ENCODE results near the gene TSTD2.
"Not testable (repeated sequence)": the region's sequence is repeated elsewhere in the genome, so short reads cannot be mapped to it uniquely, and the experiment has no call there.

Gene TSTD2

DNA sequence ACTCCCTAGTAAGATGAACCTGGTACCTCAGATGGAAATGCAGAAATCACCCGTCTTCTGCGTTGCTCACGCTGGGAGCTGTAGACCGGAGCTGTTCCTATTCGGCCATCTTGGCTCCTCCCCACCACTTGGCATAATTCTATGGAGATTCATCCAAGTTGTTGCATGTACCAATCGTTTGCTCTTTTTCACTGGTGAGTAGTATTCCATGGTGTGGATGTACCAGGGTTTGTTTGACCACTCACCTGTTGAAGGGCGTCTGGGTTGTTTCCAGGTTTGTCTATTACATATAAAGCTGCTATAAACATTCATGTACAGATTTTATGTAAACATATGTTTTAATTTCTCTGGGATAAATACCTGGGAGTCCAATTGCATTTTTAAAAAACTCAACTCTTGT, 46.3 kb downstream of the TSTD2 start:
- not testable (repeated sequence) for DNase-seq (ENCODE audit: low read depth)

DNA sequence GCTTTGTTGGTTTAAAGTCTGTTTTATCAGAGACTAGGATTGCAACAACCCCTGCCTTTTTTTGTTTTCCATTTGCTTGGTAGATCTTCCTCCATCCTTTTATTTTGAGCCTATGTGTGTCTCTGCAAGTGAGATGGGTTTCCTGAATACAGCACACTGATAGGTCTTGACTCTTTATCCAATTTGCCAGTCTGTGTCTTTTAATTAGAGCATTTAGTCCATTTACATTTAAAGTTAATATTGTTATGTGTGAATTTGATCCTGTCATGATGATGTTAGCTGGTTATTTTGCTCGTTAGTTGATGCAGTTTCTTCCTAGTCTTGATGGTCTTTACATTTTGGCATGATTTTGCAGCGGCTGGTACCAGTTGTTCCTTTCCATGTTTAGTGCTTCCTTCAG, 48.4 kb downstream of the TSTD2 start:
- DNase-seq (ENCODE audit: low read depth), result not testable (repeated sequence)

DNA sequence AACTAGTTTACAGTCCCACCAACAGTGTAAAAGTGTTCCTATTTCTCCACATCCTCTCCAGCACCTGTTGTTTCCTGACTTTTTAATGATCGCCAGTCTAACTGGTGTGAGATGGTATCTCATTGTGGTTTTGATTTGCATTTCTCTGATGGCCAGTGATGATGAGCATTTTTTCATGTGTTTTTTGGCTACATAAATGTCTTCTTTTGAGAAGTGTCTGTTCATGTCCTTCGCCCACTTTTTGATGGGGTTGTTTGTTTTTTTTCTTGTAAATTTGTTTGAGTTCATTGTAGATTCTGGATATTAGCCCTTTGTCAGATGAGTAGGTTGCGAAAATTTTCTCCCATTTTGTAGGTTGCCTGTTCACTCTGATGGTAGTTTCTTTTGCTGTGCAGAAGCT, 51.6 kb downstream of the TSTD2 start:
- DNase-seq (ENCODE audit: low read depth), result not testable (repeated sequence)

DNA sequence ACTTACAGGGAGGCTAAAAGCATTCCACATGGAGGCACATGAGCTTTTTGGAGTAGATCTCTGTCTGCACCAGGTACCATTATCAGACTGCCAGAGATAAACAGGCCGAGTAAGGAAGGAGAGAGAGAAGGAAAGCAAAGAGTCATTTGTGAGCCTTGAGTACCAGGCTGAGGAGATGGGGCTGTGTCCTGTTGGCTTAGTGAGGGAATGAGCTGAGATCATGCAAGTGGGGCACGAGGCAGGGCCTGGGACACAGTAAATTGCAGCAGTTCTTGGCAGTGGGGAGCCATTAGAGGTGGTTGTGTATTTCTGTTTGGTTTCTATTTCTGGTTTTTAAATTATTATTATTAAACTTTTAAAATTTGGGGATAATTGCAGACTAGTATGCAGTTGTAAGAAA, 53.3 kb downstream of the TSTD2 start:
- DNase-seq (ENCODE audit: low read depth), result no peak

DNA sequence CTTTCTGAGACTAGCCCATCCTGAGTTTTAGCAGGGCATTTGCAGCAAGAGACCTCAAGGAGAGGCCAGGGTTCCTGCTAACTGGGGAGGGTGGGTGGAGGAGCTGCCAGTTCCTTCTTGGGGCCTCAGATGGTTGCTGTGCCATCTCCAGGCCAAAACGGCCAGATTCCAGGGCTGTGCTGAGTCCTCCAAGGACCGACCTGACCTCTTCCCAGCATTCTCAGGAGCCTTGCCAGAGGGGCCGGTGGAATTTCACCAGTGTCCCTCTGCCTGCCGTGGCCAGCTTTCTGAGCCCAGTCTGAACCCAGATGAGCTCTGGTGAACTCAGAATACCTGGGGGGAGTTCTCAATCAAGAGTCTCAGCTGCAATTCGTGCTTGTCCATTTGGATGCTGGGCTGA, 54.3 kb downstream of the TSTD2 start:
- no peak for DNase-seq (ENCODE audit: low read depth)

DNA sequence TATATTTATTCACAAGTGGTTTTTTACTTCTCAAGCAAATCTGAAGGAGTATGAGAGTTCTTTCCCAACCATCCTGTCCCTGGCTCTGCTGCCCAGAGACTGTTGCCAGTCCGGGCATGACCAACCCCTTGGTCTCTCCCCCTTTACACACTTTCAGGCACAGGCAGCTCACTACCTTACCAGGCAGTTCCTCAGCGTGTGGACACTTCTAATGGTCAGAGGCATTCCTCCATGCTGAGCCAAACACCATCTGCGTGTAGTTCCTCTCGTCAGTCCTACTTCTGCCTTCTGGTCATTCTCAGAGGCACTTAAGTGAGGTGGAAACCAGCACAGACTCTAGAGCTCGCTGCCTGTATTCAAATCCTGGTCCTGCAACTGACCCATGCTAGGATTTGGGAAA, 56.1 kb downstream of the TSTD2 start:
- no peak for DNase-seq (ENCODE audit: low read depth)

DNA sequence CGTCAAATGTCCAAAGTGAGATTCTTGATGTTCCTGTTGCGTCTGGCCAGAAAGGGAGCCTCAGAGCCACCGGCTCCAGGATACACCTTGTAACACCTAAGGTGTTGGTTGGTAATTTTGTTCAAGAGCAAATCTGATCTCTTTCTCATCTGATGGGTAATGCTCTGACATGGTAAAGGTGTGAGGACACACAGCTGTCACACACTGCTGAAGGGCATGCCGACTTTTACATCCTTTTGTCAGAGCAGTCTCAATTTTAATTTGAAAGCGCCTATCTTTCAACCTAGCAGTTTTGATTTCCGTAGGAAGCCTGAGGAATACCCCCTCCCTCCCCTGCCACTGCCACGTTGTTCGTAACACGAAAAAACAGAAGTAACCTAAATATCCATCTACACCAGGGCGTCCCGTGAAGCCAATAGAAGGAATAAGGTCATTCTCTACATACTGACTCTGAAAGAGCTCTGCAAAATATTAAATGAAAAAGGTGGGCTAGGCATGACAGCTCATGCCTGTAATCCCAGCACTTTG, 57.4 kb downstream of the TSTD2 start:
- no peak for DNase-seq (ENCODE audit: low read depth)

DNA sequence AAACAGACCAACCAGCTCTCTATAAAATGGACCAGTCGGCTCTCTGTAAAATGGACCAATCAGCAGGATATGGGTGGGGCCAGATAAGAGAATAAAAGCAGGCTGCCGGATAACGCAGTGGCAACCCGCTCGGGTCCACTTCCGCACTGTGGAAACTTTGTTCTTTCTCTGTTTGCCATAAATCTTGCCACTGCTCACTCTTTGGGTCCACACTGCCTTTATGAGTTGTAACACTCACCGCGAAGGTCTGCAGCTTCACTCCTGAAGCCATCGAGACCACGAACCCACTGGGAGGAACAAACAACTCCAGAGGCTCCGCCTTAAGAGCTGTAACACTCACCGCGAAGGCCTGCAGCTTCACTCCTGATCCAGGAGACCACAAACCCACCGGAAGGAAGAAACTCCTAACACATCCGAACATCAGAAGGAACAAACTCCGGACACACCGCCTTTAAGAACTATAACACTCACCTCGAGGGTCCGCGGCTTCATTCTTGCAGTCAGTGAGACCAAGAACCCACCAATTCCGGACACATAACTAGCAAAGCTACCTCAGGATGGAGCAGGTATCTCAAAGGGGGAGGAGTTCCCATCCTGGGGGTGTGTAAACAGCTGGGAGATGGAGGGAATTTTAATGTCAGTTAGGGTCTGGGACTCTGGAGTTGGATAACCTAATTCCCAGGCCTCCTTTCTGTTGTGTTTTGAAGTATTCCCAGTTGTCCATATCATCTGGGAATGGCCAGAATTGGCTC, 58.1 kb downstream of the TSTD2 start:
- peak; percentile 25 for DNase-seq (ENCODE audit: low read depth)

DNA sequence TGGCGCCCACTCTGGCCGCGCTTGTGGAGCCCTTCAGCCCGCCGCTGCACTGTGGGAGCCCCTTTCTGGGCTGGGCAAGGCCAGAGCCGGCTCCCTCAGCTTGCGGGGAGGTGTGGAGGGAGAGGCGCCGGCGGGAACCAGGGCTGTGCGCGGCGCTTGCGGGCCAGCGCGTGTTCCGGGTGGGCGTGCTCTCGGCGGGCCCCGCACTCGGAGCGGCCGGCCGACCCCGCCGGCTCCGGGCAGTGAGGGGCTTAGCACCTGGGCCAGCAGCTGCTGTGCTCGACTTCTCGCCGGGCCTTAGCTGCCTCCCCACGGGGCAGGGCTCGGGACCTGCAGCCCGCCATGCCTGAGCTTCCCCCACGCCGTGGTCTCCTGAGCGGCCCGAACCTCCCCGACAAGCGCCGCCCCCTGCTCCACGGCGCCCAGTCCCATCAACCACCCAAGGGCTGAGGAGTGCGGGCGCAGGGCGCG, 59.0 kb downstream of the TSTD2 start:
- not testable (repeated sequence) for DNase-seq (ENCODE audit: low read depth)

DNA sequence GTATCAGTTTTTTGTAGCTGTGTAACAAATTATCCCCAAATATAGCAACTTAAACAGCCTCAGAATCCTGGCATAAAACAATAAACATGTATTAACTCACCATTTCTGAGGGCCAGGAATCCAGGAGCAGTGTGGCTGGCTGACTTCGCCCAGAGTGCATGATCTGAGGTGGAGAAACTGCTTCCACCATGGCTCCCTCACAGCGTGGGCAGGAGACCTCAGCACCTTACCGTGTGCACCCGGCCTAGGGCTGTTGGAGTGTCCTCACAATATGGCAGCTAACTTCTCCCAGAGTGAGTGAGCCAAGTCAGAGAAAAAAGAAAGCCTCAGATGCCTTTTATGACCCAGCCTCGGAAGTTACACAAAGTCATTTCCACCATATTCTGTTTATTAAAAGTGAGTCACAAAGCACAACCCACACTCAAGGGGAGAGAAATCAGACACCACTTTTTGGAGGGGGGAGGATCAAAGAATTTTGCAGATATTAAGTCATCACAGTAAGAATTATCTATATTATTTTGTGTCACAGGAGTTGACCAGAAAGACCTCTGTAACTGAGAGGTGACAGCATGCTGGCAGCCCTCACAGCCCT, 59.6 kb downstream of the TSTD2 start:
- DNase-seq (ENCODE audit: low read depth), result no peak

DNA sequence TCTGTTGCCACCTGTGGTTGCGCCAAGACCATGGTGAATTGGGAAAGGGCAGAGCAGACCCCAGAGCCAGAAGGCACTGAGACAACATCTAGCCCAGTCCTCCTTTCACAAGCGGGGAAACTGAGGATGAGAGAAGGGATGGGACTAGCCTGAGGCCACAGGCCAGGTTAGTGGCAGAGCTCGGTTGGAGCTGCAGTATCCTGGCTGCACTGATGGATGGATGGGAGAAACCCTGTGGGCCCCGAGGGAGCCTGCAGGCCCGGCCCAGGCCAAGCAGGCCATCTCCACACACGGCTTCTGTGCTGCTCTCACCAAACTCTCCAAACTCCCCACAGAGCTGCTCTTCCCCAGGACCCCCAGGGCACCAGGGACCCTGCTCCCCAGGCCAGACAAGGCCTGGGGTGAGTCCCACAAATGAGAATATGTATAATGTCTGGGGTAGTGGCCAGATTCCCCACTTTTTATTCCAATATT, 60.2 kb downstream of the TSTD2 start:
- no peak for DNase-seq (ENCODE audit: low read depth)

DNA sequence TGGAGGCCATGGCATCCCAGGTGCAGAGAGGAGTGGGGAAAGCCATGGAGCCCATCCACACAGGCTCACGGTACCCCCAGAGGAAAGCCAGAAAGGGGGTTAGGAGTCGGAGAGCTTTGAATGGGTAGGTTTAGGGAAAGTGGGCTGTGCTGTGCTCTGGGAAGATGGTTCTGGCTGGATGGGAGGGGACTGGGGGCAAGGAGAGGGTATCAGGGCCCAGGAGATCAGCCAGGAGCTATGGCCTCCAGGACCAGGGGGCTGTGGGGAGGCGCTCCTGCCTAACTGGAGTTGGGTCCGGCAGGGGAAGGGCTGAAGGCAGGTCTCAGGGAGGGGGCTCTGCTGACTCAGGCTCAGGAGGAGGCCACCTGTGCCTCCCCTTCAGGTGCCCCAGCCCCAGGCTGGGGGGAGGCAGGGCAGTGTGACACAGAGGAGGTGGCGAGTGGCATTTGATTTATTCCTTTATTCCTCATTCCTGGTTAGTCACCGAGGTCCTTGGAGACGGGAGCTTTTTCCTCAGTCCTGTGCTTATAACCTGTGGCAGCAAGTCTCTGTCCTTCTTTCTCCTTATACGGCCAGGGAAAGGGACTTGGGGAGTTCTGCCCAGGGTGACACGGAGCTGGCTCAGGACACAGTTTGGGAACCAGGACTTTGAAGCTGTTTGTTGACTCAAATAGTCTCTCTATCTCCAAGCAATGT, 60.8 kb downstream of the TSTD2 start:
- no peak for DNase-seq (ENCODE audit: low read depth)

DNA sequence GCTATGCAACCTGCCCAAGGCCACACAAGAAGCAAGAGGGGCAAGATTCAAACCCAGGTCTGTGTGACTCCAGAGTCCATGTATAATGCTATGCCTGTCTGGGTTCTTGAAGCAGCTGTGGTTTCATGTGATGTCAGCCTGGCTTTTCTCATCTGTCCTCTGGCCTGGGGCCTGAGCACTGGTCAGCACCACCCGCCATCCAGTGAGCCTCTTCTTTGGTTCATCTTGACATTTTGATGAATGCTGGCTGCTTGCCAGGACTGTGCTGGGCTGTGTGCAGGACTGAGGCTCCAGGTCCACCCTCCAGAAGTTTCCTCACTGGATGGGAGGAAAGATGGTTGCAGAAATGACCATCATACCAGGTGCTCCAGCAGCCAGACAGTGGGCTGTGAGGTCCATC, 61.5 kb downstream of the TSTD2 start:
- DNase-seq (ENCODE audit: low read depth), result no peak

DNA sequence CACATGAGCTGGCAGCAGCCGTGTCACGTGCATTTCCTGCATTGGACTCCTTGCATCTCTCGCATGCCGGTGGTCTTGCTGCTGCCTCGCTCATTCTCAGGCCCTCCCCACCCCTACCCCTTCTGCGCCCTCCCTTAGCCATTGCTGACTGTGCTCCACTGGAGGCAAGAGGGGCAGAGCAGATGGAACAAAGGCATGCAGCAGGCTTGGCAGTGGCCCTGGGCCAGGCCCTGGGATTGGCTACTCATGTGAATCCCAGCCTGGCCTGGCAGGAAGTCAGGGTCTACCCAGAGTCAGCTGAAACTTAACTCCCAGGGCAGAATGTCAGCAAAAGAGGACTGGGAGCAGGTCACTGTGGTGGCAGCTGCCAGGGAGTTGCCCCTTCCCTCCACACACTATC, 62.3 kb downstream of the TSTD2 start:
- no peak for DNase-seq (ENCODE audit: low read depth)

DNA sequence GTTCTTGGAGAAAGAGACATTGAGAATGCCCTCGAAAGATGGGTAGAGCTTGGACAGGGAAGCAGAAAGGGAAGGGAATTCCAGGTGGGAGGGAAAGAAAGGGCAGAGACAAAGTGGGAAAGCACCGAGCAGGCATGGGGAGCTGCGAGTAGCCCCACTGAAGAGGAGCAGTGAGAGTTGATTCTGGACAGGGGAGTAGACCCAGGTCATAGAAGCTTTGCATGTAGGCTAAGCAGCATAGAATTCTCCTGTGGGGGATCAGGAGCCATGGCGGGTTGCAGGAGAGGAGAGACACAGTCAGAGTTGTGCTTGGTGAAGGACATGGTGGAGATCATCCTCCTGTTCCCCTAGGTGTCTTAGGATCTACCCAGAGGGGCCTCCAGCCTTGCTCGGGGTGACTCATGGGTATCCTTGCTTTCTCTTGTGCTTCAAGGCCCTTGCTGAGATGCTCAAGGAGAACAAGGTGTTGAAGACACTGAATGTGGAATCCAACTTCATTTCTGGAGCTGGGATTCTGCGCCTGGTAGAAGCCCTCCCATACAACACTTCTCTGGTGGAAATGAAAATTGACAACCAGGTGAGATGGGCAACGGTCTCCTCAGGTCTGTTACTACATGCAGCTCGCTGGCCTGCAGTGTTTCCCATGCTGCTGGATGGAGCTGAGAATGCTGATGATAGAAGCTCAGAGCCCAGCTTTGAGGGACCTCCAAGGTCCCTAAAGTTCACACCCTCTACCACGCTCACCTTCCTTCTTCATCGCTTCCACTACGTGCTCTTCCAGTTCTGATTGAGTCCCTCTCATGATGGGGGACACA, 64.5 kb downstream of the TSTD2 start:
- no peak for DNase-seq (ENCODE audit: low read depth)

DNA sequence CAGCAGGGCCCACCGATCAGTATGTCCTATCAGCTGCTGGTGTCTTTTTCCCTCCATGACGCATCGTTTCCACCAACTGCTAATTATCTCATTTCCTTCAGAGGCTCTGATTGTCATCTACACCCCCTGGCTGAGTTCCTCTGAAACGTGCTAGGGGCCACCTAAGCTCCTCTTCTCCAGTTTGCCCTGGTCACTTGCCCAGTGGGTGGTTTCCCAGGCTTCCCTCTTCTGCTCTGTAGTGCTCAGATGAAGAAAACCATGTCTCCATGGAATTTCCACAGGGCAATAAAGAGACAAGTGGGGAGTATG, 65.3 kb downstream of the TSTD2 start:
- DNase-seq (ENCODE audit: low read depth), result no peak

DNA sequence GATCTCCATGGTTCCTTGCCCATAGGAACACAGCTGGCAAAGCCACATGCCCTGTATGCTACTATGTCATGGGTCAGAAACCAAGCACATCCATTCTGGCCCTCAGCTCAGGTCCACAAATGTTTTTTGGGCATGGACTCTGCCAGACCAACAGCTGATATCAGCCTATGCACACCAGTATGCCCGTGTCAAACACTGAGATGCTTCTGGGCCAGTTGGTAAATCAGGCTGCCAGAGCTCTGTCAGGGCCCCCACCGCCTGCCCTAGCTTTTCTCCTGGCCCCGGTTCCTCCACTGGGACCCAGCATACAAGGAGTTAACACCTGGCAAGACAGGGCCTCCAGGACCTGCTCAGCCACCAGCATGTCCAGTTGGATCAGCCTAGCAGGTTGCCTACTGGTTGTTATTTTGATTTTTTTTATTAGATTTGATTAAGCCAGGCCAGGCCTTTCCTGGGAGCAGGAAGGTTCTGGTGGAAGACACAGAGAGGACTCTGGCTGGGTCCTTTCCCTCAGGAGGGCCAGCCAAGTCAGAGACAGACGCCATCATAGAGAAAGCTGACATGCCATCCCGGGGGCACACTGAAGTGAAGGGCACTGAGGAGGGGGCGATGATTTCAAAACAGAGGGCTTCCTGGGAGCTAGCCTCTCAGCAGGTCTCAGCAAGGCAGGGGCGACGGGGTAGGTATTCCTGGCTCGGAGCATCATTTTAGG, 65.8 kb downstream of the TSTD2 start:
- no peak for DNase-seq (ENCODE audit: low read depth)

DNA sequence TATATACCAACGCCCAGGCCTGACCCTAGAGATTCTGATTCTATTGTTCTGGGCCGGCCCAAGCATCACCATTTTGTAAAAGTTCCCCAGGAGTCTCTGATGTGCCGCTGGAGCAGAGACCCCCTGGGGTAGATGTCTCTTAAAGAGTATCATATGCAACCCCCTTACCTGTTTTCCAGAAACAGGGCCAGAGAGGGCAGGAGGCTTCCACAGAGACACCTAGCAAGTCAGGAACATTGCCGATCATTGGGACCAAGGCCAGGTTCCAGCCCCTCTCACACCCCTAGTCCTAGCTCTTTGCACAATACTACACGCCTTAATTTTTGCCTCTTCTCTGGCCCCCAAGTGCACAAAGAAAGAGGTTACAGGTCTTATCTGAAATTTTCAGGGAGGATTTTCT, 67.9 kb downstream of the TSTD2 start:
- no peak for DNase-seq (ENCODE audit: low read depth)

DNA sequence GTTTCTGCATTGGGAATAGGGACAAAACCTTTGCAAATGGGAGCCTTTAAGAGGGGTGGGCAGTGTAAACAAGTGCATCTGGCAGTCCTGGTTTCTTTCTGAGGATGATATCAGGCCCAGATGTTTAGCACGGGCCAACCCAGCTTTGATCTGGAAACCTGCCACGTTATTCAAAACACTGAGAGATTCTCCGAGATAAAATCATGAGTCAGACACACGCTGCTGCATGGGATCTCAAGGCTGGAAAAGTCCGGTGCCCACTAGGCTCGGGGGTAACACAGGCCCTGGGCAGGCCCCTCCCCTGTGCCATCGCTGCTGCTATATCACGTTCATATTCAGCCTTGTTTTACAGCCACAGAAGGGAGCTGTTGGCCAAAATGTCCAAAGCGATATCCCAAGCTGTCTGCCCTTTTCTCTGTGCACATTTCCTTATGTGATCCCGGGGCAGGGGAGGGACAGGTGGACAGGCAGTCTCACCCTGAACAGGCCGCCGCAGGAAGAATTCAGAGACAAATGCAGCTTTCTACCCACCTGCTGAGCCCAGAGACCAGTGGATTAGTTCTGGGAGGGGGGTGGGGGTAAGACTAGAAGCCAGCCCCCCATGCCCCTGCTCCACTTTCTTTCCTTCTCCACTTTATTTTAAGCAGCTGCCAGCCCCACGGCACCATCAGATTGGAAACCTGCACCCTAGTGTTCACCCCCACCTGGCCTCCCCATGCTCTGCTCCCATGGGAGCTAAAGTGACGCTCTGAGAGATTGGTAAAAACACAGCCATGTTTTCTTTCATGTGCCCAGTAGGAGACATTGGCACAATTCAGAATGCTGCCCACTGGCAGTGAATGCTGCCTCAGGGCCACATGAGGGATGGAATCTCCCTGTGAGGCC, 68.6 kb downstream of the TSTD2 start:
- DNase-seq (ENCODE audit: low read depth), result no peak

DNA sequence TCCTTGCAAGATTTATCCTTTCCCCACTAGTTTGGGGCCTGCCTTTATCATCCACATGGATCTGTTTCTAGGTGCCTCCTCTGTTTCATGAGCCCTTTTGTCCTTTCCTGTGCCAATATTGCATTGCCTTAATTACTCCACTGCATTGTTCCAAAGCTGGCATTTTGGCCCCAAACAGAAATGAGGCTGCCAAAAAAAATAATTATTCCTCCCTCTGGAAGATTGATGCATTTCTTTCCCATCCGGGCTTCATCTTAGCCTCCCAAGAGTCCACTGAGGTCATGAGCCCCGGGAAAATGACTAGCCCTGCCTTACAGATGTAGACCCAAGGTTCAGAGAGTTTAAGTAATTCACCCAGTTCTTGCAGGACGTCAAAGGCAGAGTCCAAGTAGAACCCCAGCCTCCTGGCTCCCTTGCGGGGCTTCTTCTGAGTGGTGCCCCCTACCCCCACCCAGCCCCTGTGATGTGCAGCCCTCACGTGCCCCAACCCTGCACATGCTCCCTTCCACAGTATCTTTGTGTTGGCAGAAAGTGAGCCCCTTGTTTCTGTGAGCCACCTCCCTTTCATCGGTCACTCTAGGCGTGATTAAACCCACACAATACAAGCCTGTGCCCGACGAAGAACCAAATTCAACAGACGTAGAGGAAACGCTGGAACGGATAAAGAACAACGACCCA, 69.6 kb downstream of the TSTD2 start:
- DNase-seq (ENCODE audit: low read depth), result no peak
